ENCODE data around the gene DCAF11.

Gene DCAF11

GRCh38 chr14:24127673-24128072 lies 13.1 kb downstream of the DCAF11 start:
- Histone ChIP-seq H3K9me3 (ENCODE audit: control insufficient read depth, insufficient read depth, low read length) (no peaks in the 10 kb centered on the region), H3K36me3 (ENCODE audit: control insufficient read depth, insufficient read depth, low read length) (peaks cover 17% of the 10 kb centered on the region), H3K27ac (ENCODE audit: low read depth, low read length) (no peak overlapping the region), H3K4me3 (ENCODE audit: low read depth, low read length) (no peak overlapping the region), H3K4me1 (ENCODE audit: control insufficient read depth, insufficient read depth, low read length) (no peaks in the 10 kb centered on the region), H3K27me3 (ENCODE audit: control insufficient read depth, insufficient read depth, low read length) (no peaks in the 10 kb centered on the region), H3K9ac (ENCODE audit: low read depth, low read length) (no peak overlapping the region)

- Histone ChIP-seq H3K36me3 (ENCODE audit: control insufficient read depth, insufficient read depth, low read length) (no peaks in the 10 kb centered on the region), H3K27me3 (ENCODE audit: control insufficient read depth, insufficient read depth, low read length) (no peaks in the 10 kb centered on the region), H3K4me1 (ENCODE audit: control insufficient read depth, insufficient read depth, low read length) (no peaks in the 10 kb centered on the region), H3K9me3 (ENCODE audit: control insufficient read depth, insufficient read depth, low read length) (no peaks in the 10 kb centered on the region), H3K9ac (ENCODE audit: low read depth, low read length) (no peak overlapping the region), H3K4me3 (ENCODE audit: low read depth, low read length) (no peak overlapping the region), H3K27ac (ENCODE audit: low read depth, low read length) (no peak overlapping the region)
These were observed 14.9 kb downstream of the DCAF11 start for GRCh38 chr14:24129410-24129998.

- no peaks in the 10 kb centered on the region for H3K4me1 ChIP-seq (ENCODE audit: control insufficient read depth, insufficient read depth, low read length)
- H3K9me3 ChIP-seq (ENCODE audit: control insufficient read depth, insufficient read depth, low read length), result no peaks in the 10 kb centered on the region
- no peak within 1 kb of the TSS for H3K4me3 ChIP-seq (ENCODE audit: low read depth, low read length)
- H3K27me3 ChIP-seq (ENCODE audit: control insufficient read depth, insufficient read depth, low read length), result no peaks in the 10 kb centered on the region
- H3K9ac ChIP-seq (ENCODE audit: low read depth, low read length), result no peak within 1 kb of the TSS
- no peak within 1 kb of the TSS for H3K27ac ChIP-seq (ENCODE audit: low read depth, low read length)
- no peaks in the 10 kb centered on the region for H3K36me3 ChIP-seq (ENCODE audit: control insufficient read depth, insufficient read depth, low read length)
These were observed 15.8 kb downstream of the DCAF11 start, which contains the start of gene FITM1 for GRCh38 chr14:24130380-24130716. TSS of gene FITM1 (plus strand) at chr14:24130659. CDS start at chr14:24131564, 905 bp downstream.

- Histone ChIP-seq H3K9me3 (ENCODE audit: control insufficient read depth, insufficient read depth, low read length) (no peaks in the 10 kb centered on the region), H3K36me3 (ENCODE audit: control insufficient read depth, insufficient read depth, low read length) (no peaks in the 10 kb centered on the region), H3K27me3 (ENCODE audit: control insufficient read depth, insufficient read depth, low read length) (no peaks in the 10 kb centered on the region), H3K4me1 (ENCODE audit: control insufficient read depth, insufficient read depth, low read length) (no peaks in the 10 kb centered on the region), H3K9ac (ENCODE audit: low read depth, low read length) (no peak overlapping the region), H3K4me3 (ENCODE audit: low read depth, low read length) (no peak overlapping the region), H3K27ac (ENCODE audit: low read depth, low read length) (no peak overlapping the region)
These were observed 16.4 kb downstream of the DCAF11 start for GRCh38 chr14:24130717-24131548.

GRCh38 chr14:24131549-24131966 lies 17.0 kb downstream of the DCAF11 start:
- peaks cover 1% of the 10 kb centered on the region; the same call in 1 of the 2 replicates for H3K4me1 ChIP-seq (ENCODE audit: control insufficient read depth, insufficient read depth, low read length)
- no peaks in the 10 kb centered on the region for H3K9me3 ChIP-seq (ENCODE audit: control insufficient read depth, insufficient read depth, low read length)
- H3K4me3 ChIP-seq (ENCODE audit: low read depth, low read length), result no peak overlapping the region
- H3K27ac ChIP-seq (ENCODE audit: low read depth, low read length), result no peak overlapping the region
- H3K9ac ChIP-seq (ENCODE audit: low read depth, low read length), result no peak overlapping the region
- no peaks in the 10 kb centered on the region for H3K27me3 ChIP-seq (ENCODE audit: control insufficient read depth, insufficient read depth, low read length)
- no peaks in the 10 kb centered on the region for H3K36me3 ChIP-seq (ENCODE audit: control insufficient read depth, insufficient read depth, low read length)

GRCh38 chr14:24132061-24132685 lies 17.6 kb downstream of the DCAF11 start:
- Histone ChIP-seq H3K9ac (ENCODE audit: low read depth, low read length) (no peak overlapping the region), H3K4me3 (ENCODE audit: low read depth, low read length) (no peak overlapping the region)

GRCh38 chr14:24132976-24133375 lies 18.4 kb downstream of the DCAF11 start:
- Histone ChIP-seq H3K36me3 (ENCODE audit: control insufficient read depth, insufficient read depth, low read length) (peaks cover 5% of the 10 kb centered on the region), H3K9ac (ENCODE audit: low read depth, low read length) (no peak overlapping the region), H3K27ac (ENCODE audit: low read depth, low read length) (no peak overlapping the region), H3K4me3 (ENCODE audit: low read depth, low read length) (no peak overlapping the region), H3K9me3 (ENCODE audit: control insufficient read depth, insufficient read depth, low read length) (no peaks in the 10 kb centered on the region), H3K4me1 (ENCODE audit: control insufficient read depth, insufficient read depth, low read length) (peaks cover 5% of the 10 kb centered on the region; the same call in 1 of the 2 replicates), H3K27me3 (ENCODE audit: control insufficient read depth, insufficient read depth, low read length) (no peaks in the 10 kb centered on the region)

More at GRCh38 chr14:24132061-24132685, 17.6 kb downstream of the DCAF11 start:
- Histone ChIP-seq H3K27ac (ENCODE audit: low read depth, low read length) (no peak overlapping the region), H3K36me3 (ENCODE audit: control insufficient read depth, insufficient read depth, low read length) (no peaks in the 10 kb centered on the region), H3K4me1 (ENCODE audit: control insufficient read depth, insufficient read depth, low read length) (peaks cover 5% of the 10 kb centered on the region; the same call in 1 of the 2 replicates), H3K9me3 (ENCODE audit: control insufficient read depth, insufficient read depth, low read length) (no peaks in the 10 kb centered on the region), H3K27me3 (ENCODE audit: control insufficient read depth, insufficient read depth, low read length) (no peaks in the 10 kb centered on the region)

GRCh38 chr14:24133735-24134134 lies 19.2 kb downstream of the DCAF11 start:
- Histone ChIP-seq H3K36me3 (ENCODE audit: control insufficient read depth, insufficient read depth, low read length) (peaks cover 13% of the 10 kb centered on the region), H3K27ac (ENCODE audit: low read depth, low read length) (no peak overlapping the region), H3K4me1 (ENCODE audit: control insufficient read depth, insufficient read depth, low read length) (peaks cover 5% of the 10 kb centered on the region; the same call in 1 of the 2 replicates), H3K9me3 (ENCODE audit: control insufficient read depth, insufficient read depth, low read length) (no peaks in the 10 kb centered on the region), H3K4me3 (ENCODE audit: low read depth, low read length) (no peak overlapping the region), H3K27me3 (ENCODE audit: control insufficient read depth, insufficient read depth, low read length) (no peaks in the 10 kb centered on the region), H3K9ac (ENCODE audit: low read depth, low read length) (no peak overlapping the region)

- peak overlapping the region; percentile 25 for H3K27ac ChIP-seq (ENCODE audit: low read depth, low read length)
- H3K4me1 ChIP-seq (ENCODE audit: control insufficient read depth, insufficient read depth, low read length), result peaks cover 9% of the 10 kb centered on the region
- H3K36me3 ChIP-seq (ENCODE audit: control insufficient read depth, insufficient read depth, low read length), result peaks cover 25% of the 10 kb centered on the region
These were observed 20.9 kb downstream of the DCAF11 start for GRCh38 chr14:24135584-24135833.

GRCh38 chr14:24135834-24136683 lies 21.5 kb downstream of the DCAF11 start, which contains the start of gene PSME1:
TSS of gene PSME1 (plus strand) at chr14:24136194. CDS start at chr14:24136263, 69 bp downstream.
- Histone ChIP-seq H3K27ac (ENCODE audit: low read depth, low read length) (peak within 1 kb of the TSS; percentile 25), H3K9ac (ENCODE audit: low read depth, low read length) (no peak within 1 kb of the TSS; the same call in 1 of the 2 replicates), H3K27me3 (ENCODE audit: control insufficient read depth, insufficient read depth, low read length) (no peaks in the 10 kb centered on the region), H3K36me3 (ENCODE audit: control insufficient read depth, insufficient read depth, low read length) (peaks cover 25% of the 10 kb centered on the region), H3K4me3 (ENCODE audit: low read depth, low read length) (peak within 1 kb of the TSS; percentile 78), H3K4me1 (ENCODE audit: control insufficient read depth, insufficient read depth, low read length) (peaks cover 9% of the 10 kb centered on the region), H3K9me3 (ENCODE audit: control insufficient read depth, insufficient read depth, low read length) (no peaks in the 10 kb centered on the region)

More at GRCh38 chr14:24135584-24135833, 20.9 kb downstream of the DCAF11 start:
- peak overlapping the region; percentile 78 for H3K4me3 ChIP-seq (ENCODE audit: low read depth, low read length)
- H3K27me3 ChIP-seq (ENCODE audit: control insufficient read depth, insufficient read depth, low read length), result no peaks in the 10 kb centered on the region
- H3K9me3 ChIP-seq (ENCODE audit: control insufficient read depth, insufficient read depth, low read length), result no peaks in the 10 kb centered on the region
- no peak overlapping the region for H3K9ac ChIP-seq (ENCODE audit: low read depth, low read length)

All from HUES48 (cell line).